ENCODE measurements around the gene LRRC14B.
"Not testable (repeated sequence)": the region's sequence is repeated elsewhere in the genome, so short reads cannot be mapped to it uniquely, and the experiment has no call there.

DNA sequence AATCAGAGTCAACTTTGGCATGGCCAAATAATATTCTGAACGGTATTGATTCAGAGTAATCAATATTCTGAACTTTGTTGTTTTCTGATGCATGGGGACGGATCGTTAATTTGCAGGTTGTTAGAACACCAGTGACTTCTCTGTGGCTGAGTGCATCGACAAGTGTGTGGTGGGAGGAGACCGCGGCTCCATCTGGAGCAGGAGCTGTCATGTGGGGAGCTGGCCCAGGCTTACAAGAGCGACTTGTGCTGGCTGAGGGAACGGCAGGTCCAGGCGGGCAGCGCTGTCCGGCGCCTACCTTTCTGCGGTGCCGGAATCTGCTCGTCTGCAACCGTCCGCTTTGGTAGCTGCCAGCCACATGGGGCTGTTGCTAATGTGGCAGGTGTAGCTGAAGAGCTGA is 36.1 kb downstream of the LRRC14B start:
- not testable (repeated sequence) for TF ChIP-seq CTCF (IDR thresholded peaks at IDR 0.05); NFIC (IDR thresholded peaks at IDR 0.05; ENCODE audit: borderline replicate concordance); SMC3 (IDR thresholded peaks at IDR 0.05; ENCODE audit: low read depth, low read length)
- TF ChIP-seq, protein P1, sequence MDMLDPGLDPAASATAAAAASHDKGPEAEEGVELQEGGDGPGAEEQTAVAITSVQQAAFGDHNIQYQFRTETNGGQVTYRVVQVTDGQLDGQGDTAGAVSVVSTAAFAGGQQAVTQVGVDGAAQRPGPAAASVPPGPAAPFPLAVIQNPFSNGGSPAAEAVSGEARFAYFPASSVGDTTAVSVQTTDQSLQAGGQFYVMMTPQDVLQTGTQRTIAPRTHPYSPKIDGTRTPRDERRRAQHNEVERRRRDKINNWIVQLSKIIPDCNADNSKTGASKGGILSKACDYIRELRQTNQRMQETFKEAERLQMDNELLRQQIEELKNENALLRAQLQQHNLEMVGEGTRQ (IDR thresholded peaks at IDR 0.05; ENCODE audit: borderline replicate concordance, low read depth, low read length): not testable (repeated sequence)
